HEK293 (cell line): Measurements from ENCODE around the gene TTL.

Experiments used
- GLI2 ChIP-seq: fragments of 450-650 bp; formaldehyde crosslinking; IDR thresholded peaks from 2 replicates; pipeline ENCODE4; 2017; ENCODE audit warnings: missing biosample characterization, missing genetic modification characterization, low read depth, borderline replicate concordance
- GLI4 ChIP-seq: fragments of 450-650 bp; formaldehyde crosslinking; IDR thresholded peaks from 2 replicates; pipeline ENCODE4 v1.5.1; 2016; ENCODE audit warnings: missing biosample characterization, missing genetic modification characterization
- HOXC10 ChIP-seq: sonication (generic); formaldehyde crosslinking; IDR thresholded peaks from 2 replicates; pipeline ENCODE4 v1.8.1; 2023; ENCODE audit warnings: mild to moderate bottlenecking, missing genetic modification reagents
- IKZF3 ChIP-seq: fragments of 450-650 bp; IDR thresholded peaks from 2 replicates; pipeline ENCODE4 v1.5.0; 2018; ENCODE audit warnings: missing biosample characterization, mild to moderate bottlenecking, missing genetic modification characterization, moderate library complexity
- KLF16 ChIP-seq: fragments of 450-650 bp; formaldehyde crosslinking; IDR thresholded peaks from 2 replicates; pipeline ENCODE4 v1.5.1; 2017; ENCODE audit warnings: missing biosample characterization, missing genetic modification characterization
- KLF8 ChIP-seq: fragments of 450-650 bp; formaldehyde crosslinking; IDR thresholded peaks from 2 replicates; pipeline ENCODE4 v1.5.1; 2016; ENCODE audit warnings: missing biosample characterization, missing genetic modification characterization
- PRDM10 ChIP-seq: fragments of 450-650 bp; formaldehyde crosslinking; IDR thresholded peaks from 2 replicates; pipeline ENCODE4 v1.5.1; 2016; ENCODE audit warnings: missing biosample characterization, missing genetic modification characterization
- SCRT1 ChIP-seq: fragments of 450-650 bp; formaldehyde crosslinking; IDR thresholded peaks from 2 replicates; pipeline ENCODE4 v1.5.1; 2016; ENCODE audit warnings: missing biosample characterization, missing genetic modification characterization, borderline replicate concordance
- SCRT2 ChIP-seq: fragments of 450-650 bp; formaldehyde crosslinking; IDR thresholded peaks from 2 replicates; pipeline ENCODE4 v1.5.1; 2016; ENCODE audit warnings: missing biosample characterization, missing genetic modification characterization
- SP3 ChIP-seq: fragments of 450-650 bp; formaldehyde crosslinking; IDR thresholded peaks from 2 replicates; pipeline ENCODE4 v1.5.1; 2016; ENCODE audit warnings: missing biosample characterization, missing genetic modification characterization
- WT1 ChIP-seq: fragments of 450-650 bp; formaldehyde crosslinking; IDR thresholded peaks from 2 replicates; pipeline ENCODE4 v1.5.1; 2016; ENCODE audit warnings: missing biosample characterization, missing genetic modification characterization
- ZBTB49 ChIP-seq: fragments of 450-650 bp; formaldehyde crosslinking; IDR thresholded peaks from 2 replicates; pipeline ENCODE4 v1.5.1; 2016; ENCODE audit warnings: missing biosample characterization, missing genetic modification characterization, low read depth
- ZBTB7A ChIP-seq: fragments of 450-650 bp; formaldehyde crosslinking; IDR thresholded peaks from 2 replicates; pipeline ENCODE4 v1.5.1; 2016; ENCODE audit warnings: low read depth, missing biosample characterization, missing genetic modification characterization
- ZNF169 ChIP-seq: fragments of 450-650 bp; formaldehyde crosslinking; IDR thresholded peaks from 2 replicates; pipeline ENCODE4 v1.5.1; 2016; ENCODE audit warnings: missing biosample characterization, missing genetic modification characterization
- ZNF2 ChIP-seq: fragments of 450-650 bp; formaldehyde crosslinking; IDR thresholded peaks from 2 replicates; pipeline ENCODE4 v1.5.1; 2016; ENCODE audit warnings: missing biosample characterization, missing genetic modification characterization
- ZNF223 ChIP-seq: fragments of 450-650 bp; formaldehyde crosslinking; IDR thresholded peaks from 2 replicates; pipeline ENCODE4 v1.5.1; 2016; ENCODE audit warnings: missing biosample characterization, missing genetic modification characterization
- ZNF23 ChIP-seq: fragments of 450-650 bp; formaldehyde crosslinking; IDR thresholded peaks from 2 replicates; pipeline ENCODE4 v1.5.1; 2016; ENCODE audit warnings: missing biosample characterization, missing genetic modification characterization, borderline replicate concordance
- ZNF324 ChIP-seq: fragments of 450-650 bp; formaldehyde crosslinking; IDR thresholded peaks from 2 replicates; pipeline ENCODE4 v1.5.1; 2016; ENCODE audit warnings: missing biosample characterization, missing genetic modification characterization
- ZNF416 ChIP-seq: fragments of 450-650 bp; formaldehyde crosslinking; IDR thresholded peaks from 2 replicates; pipeline ENCODE4 v1.5.1; 2016; ENCODE audit warnings: missing biosample characterization, missing genetic modification characterization
- ZNF521 ChIP-seq: fragments of 450-650 bp; formaldehyde crosslinking; IDR thresholded peaks from 2 replicates; pipeline ENCODE4 v1.5.1; 2017; ENCODE audit warnings: missing biosample characterization, mild to moderate bottlenecking, missing genetic modification characterization
- ZNF585B ChIP-seq: fragments of 450-650 bp; formaldehyde crosslinking; IDR thresholded peaks from 2 replicates; pipeline ENCODE4 v1.5.1; 2016; ENCODE audit warnings: missing biosample characterization, missing genetic modification characterization
- ZNF626 ChIP-seq: fragments of 450-650 bp; sonication (Bioruptor Pico); formaldehyde crosslinking; IDR thresholded peaks from 2 replicates; pipeline ENCODE4 v1.5.1; 2018; ENCODE audit warnings: missing biosample characterization, missing genetic modification characterization, inconsistent platforms
- ZNF629 ChIP-seq: fragments of 450-650 bp; formaldehyde crosslinking; IDR thresholded peaks from 2 replicates; pipeline ENCODE4 v1.5.1; 2017; ENCODE audit warnings: missing biosample characterization, missing genetic modification characterization
- ZNF645 ChIP-seq: fragments of 450-650 bp; formaldehyde crosslinking; IDR thresholded peaks from 2 replicates; pipeline ENCODE4; 2016; ENCODE audit warnings: missing biosample characterization, missing genetic modification characterization
- ZNF654 ChIP-seq: fragments of 450-650 bp; formaldehyde crosslinking; IDR thresholded peaks from 2 replicates; pipeline ENCODE4 v1.5.1; 2016; ENCODE audit warnings: low read depth, missing biosample characterization, missing genetic modification characterization
- ZNF670 ChIP-seq: fragments of 450-650 bp; formaldehyde crosslinking; IDR thresholded peaks from 2 replicates; pipeline ENCODE4 v1.5.1; 2016; ENCODE audit warnings: missing biosample characterization, missing genetic modification characterization, low read depth
- ZNF701 ChIP-seq: fragments of 450-650 bp; formaldehyde crosslinking; IDR thresholded peaks from 2 replicates; pipeline ENCODE4 v1.5.1; 2016; ENCODE audit warnings: missing biosample characterization, missing genetic modification characterization
- ZNF791 ChIP-seq: fragments of 450-650 bp; formaldehyde crosslinking; IDR thresholded peaks from 2 replicates; pipeline ENCODE4 v1.5.1; 2016; ENCODE audit warnings: missing biosample characterization, missing genetic modification characterization
- ZNF837 ChIP-seq: fragments of 450-650 bp; formaldehyde crosslinking; IDR thresholded peaks from 2 replicates; pipeline ENCODE4 v1.5.1; 2016; ENCODE audit warnings: missing biosample characterization, missing genetic modification characterization
- ZNF843 ChIP-seq: fragments of 450-650 bp; formaldehyde crosslinking; IDR thresholded peaks from 2 replicates; pipeline ENCODE4 v1.5.1; 2016; ENCODE audit warnings: missing biosample characterization, missing genetic modification characterization
- ZSCAN16 ChIP-seq: fragments of 450-650 bp; formaldehyde crosslinking; IDR thresholded peaks from 2 replicates; pipeline ENCODE4 v1.5.1; 2016; ENCODE audit warnings: missing biosample characterization, missing genetic modification characterization
- TF ChIP-seq, protein P1 (sequence below): fragments of 450-650 bp; formaldehyde crosslinking; conservative IDR thresholded peaks from 2 replicates; pipeline ENCODE4 v1.5.1; 2016; ENCODE audit warnings: low read depth, missing biosample characterization, missing genetic modification characterization

The TTL gene

DNA sequence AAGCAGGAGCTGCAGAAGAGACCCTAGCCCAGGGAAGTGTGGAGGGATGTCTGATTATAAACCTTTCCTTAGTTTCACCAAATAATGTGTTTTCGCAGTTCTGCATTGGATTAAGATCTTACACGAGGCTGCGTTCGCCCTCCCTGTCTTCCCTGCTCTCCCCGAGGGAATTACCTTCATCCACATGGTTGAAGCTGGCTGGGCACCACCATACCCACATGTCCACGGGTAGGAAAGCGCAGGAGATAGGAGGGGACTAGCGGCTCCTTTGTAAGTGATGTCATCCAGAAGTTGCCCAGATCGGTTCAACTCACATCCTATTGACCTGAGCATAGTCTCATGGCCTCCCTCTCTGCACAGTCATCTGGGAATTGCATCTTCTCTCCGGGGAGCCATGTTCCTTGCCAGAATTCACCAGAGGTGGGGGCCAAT is 1.1 kb downstream of the TTL start (continued):
- TF ChIP-seq SCRT1 (tag by site-specific recombination): no peak
- TF ChIP-seq ZNF585B: no peak
- TF ChIP-seq ZNF791: no peak
- peak; percentile 92 for TF ChIP-seq PRDM10 (tag by site-specific recombination)
- TF ChIP-seq KLF16 (tag by site-specific recombination): no peak
- no peak for TF ChIP-seq SCRT2 (tag by site-specific recombination)
- TF ChIP-seq WT1 (tag by site-specific recombination): no peak
- TF ChIP-seq ZBTB7A (tag by site-specific recombination): no peak
- no peak for TF ChIP-seq ZNF223
- TF ChIP-seq ZNF645: no peak
- TF ChIP-seq HOXC10 (CRISPR knock-in tag): no peak
- no peak for TF ChIP-seq ZNF654 (tag by site-specific recombination)
- peak; percentile 52 for TF ChIP-seq ZNF629 (tag by site-specific recombination)
- no peak for TF ChIP-seq ZNF2
- no peak for TF ChIP-seq ZNF670 (tag by site-specific recombination)
- TF ChIP-seq ZNF169 (tag by site-specific recombination): no peak
- TF ChIP-seq ZNF626 (tag by site-specific recombination): no peak
- no peak for TF ChIP-seq ZNF837 (tag by site-specific recombination)
- 0 out of 2 replicates have a peak, but pooled peaks have one; percentile 34 for TF ChIP-seq IKZF3 (tag by site-specific recombination)
- no peak for TF ChIP-seq GLI2
- TF ChIP-seq KLF8 (tag by site-specific recombination): no peak
- TF ChIP-seq ZNF701 (tag by site-specific recombination): no peak
- TF ChIP-seq ZNF324 (tag by site-specific recombination): no peak
- no peak for TF ChIP-seq ZSCAN16 (tag by site-specific recombination)
- TF ChIP-seq GLI4 (tag by site-specific recombination): no peak
- TF ChIP-seq ZBTB49 (tag by site-specific recombination): no peak
- TF ChIP-seq, protein P1, sequence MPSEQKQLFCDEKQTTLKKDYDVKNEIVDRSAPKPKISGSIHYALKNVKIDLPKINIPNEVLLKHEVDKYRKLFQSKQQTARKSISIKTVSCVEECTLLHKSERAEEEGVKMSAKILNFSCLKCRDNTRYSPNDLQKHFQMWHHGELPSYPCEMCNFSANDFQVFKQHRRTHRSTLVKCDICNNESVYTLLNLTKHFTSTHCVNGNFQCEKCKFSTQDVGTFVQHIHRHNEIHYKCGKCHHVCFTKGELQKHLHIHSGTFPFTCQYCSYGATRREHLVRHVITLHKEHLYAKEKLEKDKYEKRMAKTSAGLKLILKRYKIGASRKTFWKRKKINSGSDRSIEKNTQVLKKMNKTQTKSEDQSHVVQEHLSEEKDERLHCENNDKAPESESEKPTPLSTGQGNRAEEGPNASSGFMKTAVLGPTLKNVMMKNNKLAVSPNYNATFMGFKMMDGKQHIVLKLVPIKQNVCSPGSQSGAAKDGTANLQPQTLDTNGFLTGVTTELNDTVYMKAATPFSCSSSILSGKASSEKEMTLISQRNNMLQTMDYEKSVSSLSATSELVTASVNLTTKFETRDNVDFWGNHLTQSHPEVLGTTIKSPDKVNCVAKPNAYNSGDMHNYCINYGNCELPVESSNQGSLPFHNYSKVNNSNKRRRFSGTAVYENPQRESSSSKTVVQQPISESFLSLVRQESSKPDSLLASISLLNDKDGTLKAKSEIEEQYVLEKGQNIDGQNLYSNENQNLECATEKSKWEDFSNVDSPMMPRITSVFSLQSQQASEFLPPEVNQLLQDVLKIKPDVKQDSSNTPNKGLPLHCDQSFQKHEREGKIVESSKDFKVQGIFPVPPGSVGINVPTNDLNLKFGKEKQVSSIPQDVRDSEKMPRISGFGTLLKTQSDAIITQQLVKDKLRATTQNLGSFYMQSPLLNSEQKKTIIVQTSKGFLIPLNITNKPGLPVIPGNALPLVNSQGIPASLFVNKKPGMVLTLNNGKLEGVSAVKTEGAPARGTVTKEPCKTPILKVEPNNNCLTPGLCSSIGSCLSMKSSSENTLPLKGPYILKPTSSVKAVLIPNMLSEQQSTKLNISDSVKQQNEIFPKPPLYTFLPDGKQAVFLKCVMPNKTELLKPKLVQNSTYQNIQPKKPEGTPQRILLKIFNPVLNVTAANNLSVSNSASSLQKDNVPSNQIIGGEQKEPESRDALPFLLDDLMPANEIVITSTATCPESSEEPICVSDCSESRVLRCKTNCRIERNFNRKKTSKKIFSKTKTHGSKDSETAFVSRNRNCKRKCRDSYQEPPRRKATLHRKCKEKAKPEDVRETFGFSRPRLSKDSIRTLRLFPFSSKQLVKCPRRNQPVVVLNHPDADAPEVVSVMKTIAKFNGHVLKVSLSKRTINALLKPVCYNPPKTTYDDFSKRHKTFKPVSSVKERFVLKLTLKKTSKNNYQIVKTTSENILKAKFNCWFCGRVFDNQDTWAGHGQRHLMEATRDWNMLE (tag by site-specific recombination): no peak
- no peak; the same call in 1 of the 2 replicates for TF ChIP-seq ZNF843 (tag by site-specific recombination)
- no peak for TF ChIP-seq SP3 (tag by site-specific recombination)
- no peak for TF ChIP-seq ZNF521 (tag by site-specific recombination)
- TF ChIP-seq ZNF23 (tag by site-specific recombination): no peak
- no peak for TF ChIP-seq ZNF416 (tag by site-specific recombination)
